GM12874 (cell line): ENCODE measurements around the gene SHC3.

Experiments used
- CTCF ChIP-seq: IDR thresholded peaks from 2 replicates; pipeline ENCODE4 v1.5.1; 2011; ENCODE audit warnings: low read depth, mild to moderate bottlenecking, control low read depth, low read length, moderate library complexity; ENCODE audit not compliant: insufficient read depth

Gene SHC3

GRCh38 chr9:88965473-88965872 is 213.1 kb downstream of the SHC3 start:
- TF ChIP-seq CTCF: no peak

GRCh38 chr9:88960632-88961031 is 218.0 kb downstream of the SHC3 start:
- no peak for TF ChIP-seq CTCF

GRCh38 chr9:88959727-88960469 is 218.7 kb downstream of the SHC3 start:
- TF ChIP-seq CTCF: no peak

GRCh38 chr9:88957526-88957925 is 221.1 kb downstream of the SHC3 start:
- no peak for TF ChIP-seq CTCF
